RWPE2 (cell line): Measurements from ENCODE around the gene GNPDA2.
A peak's percentile ranks its signal among the peaks of the same experiment; 100 is the strongest.

Experiments used
- ATAC-seq: fragments of 200-7000 bp; cut with Tn5 transposase; 3 replicates; pipeline ENCODE4 v1.9.1; 2021; ENCODE audit warnings: low read depth
- DNase-seq: peaks from one replicate; pipeline ENCODE4 v3.0.0-alpha.2; 2020; ENCODE audit warnings: low spot score
- H3K27ac ChIP-seq: fragments of 450-650 bp; 2 replicates; pipeline ENCODE4 v1.5.1; 2017; ENCODE audit warnings: mild to moderate bottlenecking; ENCODE audit not compliant: poor library complexity, severe bottlenecking
- H3K27me3 ChIP-seq: fragments of 250-450 bp; sonication (Bioruptor Pico); 2 replicates; pipeline ENCODE4 v1.5.1; 2021; ENCODE audit warnings: mild to moderate bottlenecking, moderate library complexity; ENCODE audit not compliant: insufficient read depth, poor library complexity, severe bottlenecking
- H3K36me3 ChIP-seq: fragments of 250-450 bp; sonication (Bioruptor Pico); 2 replicates; pipeline ENCODE4 v1.5.1; 2020; ENCODE audit warnings: low read depth, mild to moderate bottlenecking, moderate library complexity
- H3K4me1 ChIP-seq: fragments of 250-450 bp; sonication (Bioruptor Pico); 2 replicates; pipeline ENCODE4 v1.5.1; 2021; ENCODE audit warnings: mild to moderate bottlenecking, moderate library complexity; ENCODE audit not compliant: insufficient read depth, poor library complexity, severe bottlenecking
- H3K4me3 ChIP-seq: fragments of 250-450 bp; sonication (Bioruptor Pico); 2 replicates; pipeline ENCODE4 v1.5.1; 2021; ENCODE audit warnings: mild to moderate bottlenecking, moderate library complexity; ENCODE audit not compliant: severe bottlenecking
- H3K9me3 ChIP-seq: fragments of 250-450 bp; sonication (Bioruptor Pico); 2 replicates; pipeline ENCODE4 v1.5.1; 2021; ENCODE audit warnings: mild to moderate bottlenecking, moderate library complexity; ENCODE audit not compliant: severe bottlenecking
- CTCF ChIP-seq: fragments of 450-650 bp; IDR thresholded peaks from one replicate; pipeline ENCODE4 v1.5.1; 2017; ENCODE audit warnings: mild to moderate bottlenecking, moderate library complexity; ENCODE audit not compliant: poor library complexity, severe bottlenecking

GNPDA2 gene

GRCh38 chr4:44726038-44726871, at the start of gene GNPDA2:
Gene GNPDA2, minus strand, starts transcription at chr4:44726556. Its CDS starts 4,349 bp downstream, at chr4:44722207.
- peak; percentile 40 for TF ChIP-seq CTCF
- Histone ChIP-seq H3K4me3 (peak within 1 kb of the TSS; percentile 73), H3K27me3 (no peaks in the 10 kb centered on the region), H3K36me3 (0 out of 2 replicates have a peak, but pooled peaks cover 3% of the 10 kb centered on the region), H3K9me3 (no peaks in the 10 kb centered on the region), H3K4me1 (peaks cover 27% of the 10 kb centered on the region), H3K27ac (peak within 1 kb of the TSS; percentile 50)
- ATAC-seq (peak; percentile 85), DNase-seq (peak; percentile 84)

- DNase-seq = no peak
Observed at GRCh38 chr4:44772340-44772739, 46.0 kb upstream of the GNPDA2 start.

GRCh38 chr4:44771789-44772188, 45.4 kb upstream of the GNPDA2 start:
- Histone ChIP-seq H3K4me3 (no peak overlapping the region), H3K4me1 (no peaks in the 10 kb centered on the region), H3K27me3 (no peaks in the 10 kb centered on the region), H3K27ac (no peak overlapping the region), H3K9me3 (peaks cover 16% of the 10 kb centered on the region), H3K36me3 (no peaks in the 10 kb centered on the region)
- DNase-seq (no peak), ATAC-seq (no peak)
- TF ChIP-seq CTCF = no peak

More at GRCh38 chr4:44772340-44772739, 46.0 kb upstream of the GNPDA2 start:
- no peak for TF ChIP-seq CTCF
- H3K27ac ChIP-seq = no peak overlapping the region
- no peaks in the 10 kb centered on the region for H3K27me3 ChIP-seq
- H3K36me3 ChIP-seq = no peaks in the 10 kb centered on the region
- ATAC-seq = no peak
- no peak overlapping the region for H3K4me3 ChIP-seq
- H3K4me1 ChIP-seq = no peaks in the 10 kb centered on the region
- peaks cover 16% of the 10 kb centered on the region for H3K9me3 ChIP-seq

GRCh38 chr4:44766453-44766852, 40.1 kb upstream of the GNPDA2 start:
- Histone ChIP-seq H3K36me3 (no peaks in the 10 kb centered on the region), H3K27me3 (no peaks in the 10 kb centered on the region), H3K4me1 (no peaks in the 10 kb centered on the region), H3K4me3 (no peak overlapping the region), H3K9me3 (no peaks in the 10 kb centered on the region), H3K27ac (no peak overlapping the region)
- no peak for ATAC-seq
- DNase-seq = no peak
- no peak for TF ChIP-seq CTCF

GRCh38 chr4:44765116-44765515, 38.8 kb upstream of the GNPDA2 start:
- DNase-seq (no peak), ATAC-seq (no peak)
- Histone ChIP-seq H3K4me1 (no peaks in the 10 kb centered on the region), H3K27me3 (no peaks in the 10 kb centered on the region), H3K27ac (no peak overlapping the region), H3K4me3 (no peak overlapping the region), H3K9me3 (no peaks in the 10 kb centered on the region), H3K36me3 (no peaks in the 10 kb centered on the region)
- no peak for TF ChIP-seq CTCF
